Activated CD8-positive, alpha-beta T cell treated with anti-CD3 and anti-CD28 coated beads for 36 hours (primary cell): Measurements from ENCODE around the gene UGT2B11. TPM values are rescaled to one million over a fixed set of nuclear protein-coding genes. Genes with fewer than 3 reads are reported as not detected.
"Not testable (repeated sequence)": the region's sequence is repeated elsewhere in the genome, so short reads cannot be mapped to it uniquely, and the experiment has no call there.

Experiments
- ATAC-seq: fragments of 200-7000 bp; cut with Tn5 transposase; one replicate; pipeline ENCODE4 v1.10.0; 2021; ENCODE audit warnings: mild to moderate bottlenecking, moderate library complexity
- CTCF ChIA-PET: fragments of 350-600 bp; sonication (Branson Sonifier 250); formaldehyde crosslinking; loops from one replicate; lab custom pipeline; 2021; ENCODE audit warnings: antibody characterized with exemption; lab: Charles Lee
- POLR2A ChIA-PET: fragments of 350-600 bp; sonication (Branson Sonifier 250); formaldehyde crosslinking; loops from one replicate; lab custom pipeline; 2021; ENCODE audit warnings: antibody characterized with exemption; lab: Charles Lee
- DNase-seq: peaks from one replicate; pipeline ENCODE4 v3.0.0-alpha.2; 2020
- H3K27ac Mint-ChIP-seq: one replicate; pipeline ENCODE4 v1.8.0; 2021; ENCODE audit warnings: mild to moderate bottlenecking, mixed read lengths
- H3K27me3 Mint-ChIP-seq: one replicate; pipeline ENCODE4 v1.8.0; 2021; ENCODE audit warnings: mixed read lengths
- H3K36me3 Mint-ChIP-seq: one replicate; pipeline ENCODE4 v1.8.0; 2021; ENCODE audit warnings: low read depth, mixed read lengths
- H3K4me1 Mint-ChIP-seq: one replicate; pipeline ENCODE4 v1.8.0; 2021; ENCODE audit warnings: low read depth, mixed read lengths
- H3K4me3 Mint-ChIP-seq: one replicate; pipeline ENCODE4 v1.8.0; 2021; ENCODE audit warnings: mild to moderate bottlenecking, moderate library complexity, mixed read lengths
- H3K9me3 Mint-ChIP-seq: one replicate; pipeline ENCODE4 v1.8.0; 2021; ENCODE audit warnings: mixed read lengths
- intact Hi-C: fragments of 100-400 bp; cut with micrococcal nuclease; formaldehyde crosslinking; loops from one replicate; pipeline ENCODE4 v1.10.0; 2022
- total RNA-seq, 2 experiments: library from RNA; stranded (reverse); gene quantifications; one replicate each; pipeline ENCODE4 v1.2.3, GENCODE V29; 2021
- TF ChIP-seq, protein P1 (sequence below): fragments of 200-600 bp; IDR thresholded peaks from one replicate; pipeline ENCODE4 v1.8.0; 2022; ENCODE audit warnings: antibody characterized with exemption, mild to moderate bottlenecking

The UGT2B11 gene
- total RNA-seq, 2 experiments from 2014 or later, result not detected

DNA sequence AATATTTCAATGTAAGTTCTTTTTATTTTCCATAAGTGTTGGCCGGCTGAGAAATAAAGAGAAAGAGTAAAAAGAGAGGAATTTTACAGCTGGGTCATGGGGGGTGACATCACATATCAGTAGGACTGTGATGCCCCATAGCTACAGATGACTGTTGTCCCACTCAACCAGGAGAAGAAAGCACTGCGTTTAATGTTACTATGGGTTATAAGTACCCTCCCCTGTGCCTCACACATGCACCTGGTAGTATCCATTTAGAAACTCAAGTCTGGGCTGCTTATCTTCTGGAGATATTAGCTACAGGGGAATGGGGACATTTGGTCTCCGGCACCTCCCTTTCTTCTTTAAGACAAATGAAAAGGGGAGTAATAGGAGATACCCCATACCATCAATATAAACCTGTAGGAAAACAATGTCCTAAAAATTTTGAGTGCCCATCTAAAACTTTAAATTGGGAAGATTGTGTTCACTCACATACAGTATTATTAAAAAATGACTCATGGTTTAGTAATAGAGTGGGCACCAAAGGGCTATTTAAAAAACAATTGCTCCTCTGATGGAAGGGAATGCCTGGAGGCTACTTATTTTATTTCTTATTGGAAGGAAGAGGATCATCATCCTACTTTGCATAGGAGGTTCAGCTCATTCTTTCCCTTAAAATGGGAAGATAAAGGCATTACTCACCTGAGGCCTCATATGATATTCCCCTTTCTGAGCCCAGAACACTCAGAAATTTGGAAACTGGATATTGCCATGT is 18.2 kb downstream of the UGT2B11 start:
- no peak for ATAC-seq
- POLR2A ChIA-PET, result no interaction called here

DNA sequence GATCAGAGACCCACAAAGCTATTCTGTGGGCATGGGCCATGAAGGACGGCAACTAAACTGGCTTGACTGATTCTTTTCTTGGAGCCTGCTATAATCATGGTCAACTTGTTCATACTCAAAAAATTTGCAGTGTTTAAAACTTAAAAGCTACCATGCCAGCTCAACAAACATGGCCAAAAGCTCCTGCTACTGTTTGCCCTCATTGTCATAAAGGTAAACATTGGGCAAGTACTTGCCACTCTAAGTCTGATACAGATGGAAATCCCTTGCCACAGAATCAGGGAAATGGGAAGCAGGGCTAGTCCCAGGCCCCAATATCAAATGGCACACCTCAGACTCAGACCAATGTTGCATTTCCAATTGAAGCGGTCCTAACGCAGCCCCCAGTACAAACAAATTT is 20.4 kb downstream of the UGT2B11 start:
- intact Hi-C loops, result no loop called here
- no peaks in the 10 kb centered on the region for H3K27me3 Mint-ChIP-seq
- H3K4me1 Mint-ChIP-seq, result no peaks in the 10 kb centered on the region
- H3K27ac Mint-ChIP-seq, result no peak overlapping the region
- POLR2A ChIA-PET, result no interaction called here
- no peak overlapping the region for H3K4me3 Mint-ChIP-seq
- H3K9me3 Mint-ChIP-seq, result peaks cover 3% of the 10 kb centered on the region
- H3K36me3 Mint-ChIP-seq, result no peaks in the 10 kb centered on the region
- ATAC-seq, result no peak
- no peak for DNase-seq
- CTCF ChIA-PET, result no interaction called here
- TF ChIP-seq, protein P1, sequence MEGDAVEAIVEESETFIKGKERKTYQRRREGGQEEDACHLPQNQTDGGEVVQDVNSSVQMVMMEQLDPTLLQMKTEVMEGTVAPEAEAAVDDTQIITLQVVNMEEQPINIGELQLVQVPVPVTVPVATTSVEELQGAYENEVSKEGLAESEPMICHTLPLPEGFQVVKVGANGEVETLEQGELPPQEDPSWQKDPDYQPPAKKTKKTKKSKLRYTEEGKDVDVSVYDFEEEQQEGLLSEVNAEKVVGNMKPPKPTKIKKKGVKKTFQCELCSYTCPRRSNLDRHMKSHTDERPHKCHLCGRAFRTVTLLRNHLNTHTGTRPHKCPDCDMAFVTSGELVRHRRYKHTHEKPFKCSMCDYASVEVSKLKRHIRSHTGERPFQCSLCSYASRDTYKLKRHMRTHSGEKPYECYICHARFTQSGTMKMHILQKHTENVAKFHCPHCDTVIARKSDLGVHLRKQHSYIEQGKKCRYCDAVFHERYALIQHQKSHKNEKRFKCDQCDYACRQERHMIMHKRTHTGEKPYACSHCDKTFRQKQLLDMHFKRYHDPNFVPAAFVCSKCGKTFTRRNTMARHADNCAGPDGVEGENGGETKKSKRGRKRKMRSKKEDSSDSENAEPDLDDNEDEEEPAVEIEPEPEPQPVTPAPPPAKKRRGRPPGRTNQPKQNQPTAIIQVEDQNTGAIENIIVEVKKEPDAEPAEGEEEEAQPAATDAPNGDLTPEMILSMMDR, result no peak

More for the DNA sequence above, 18.2 kb downstream of the UGT2B11 start:
- Mint-ChIP-seq H3K4me3 (no peak overlapping the region), H3K4me1 (no peaks in the 10 kb centered on the region), H3K9me3 (peaks cover 3% of the 10 kb centered on the region), H3K36me3 (no peaks in the 10 kb centered on the region), H3K27ac (no peak overlapping the region), H3K27me3 (no peaks in the 10 kb centered on the region)
- CTCF ChIA-PET, result no interaction called here
- intact Hi-C loops, result no loop called here
- TF ChIP-seq, protein P1, result no peak
- no peak for DNase-seq

DNA sequence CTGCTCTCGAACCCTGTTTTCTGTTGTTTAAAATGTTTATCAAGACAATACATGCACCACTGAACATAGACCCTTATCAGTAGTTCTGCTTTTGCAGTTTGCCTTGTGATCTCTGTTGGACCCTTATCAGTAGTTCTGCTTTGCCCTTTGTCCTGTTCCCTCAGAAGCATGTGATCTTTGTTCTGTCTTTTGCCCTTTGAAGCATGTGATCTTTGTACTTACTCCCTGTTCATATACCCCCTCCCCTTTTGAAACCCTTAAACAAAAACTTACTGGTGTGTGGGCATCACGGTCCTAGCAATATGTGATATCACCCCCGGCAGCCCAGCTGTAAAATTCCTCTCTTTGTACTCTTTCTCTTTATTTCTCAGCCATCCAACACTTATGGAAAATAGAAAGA is 22.6 kb downstream of the UGT2B11 start:
- H3K9me3 Mint-ChIP-seq, ATAC-seq, H3K27ac Mint-ChIP-seq, H3K27me3 Mint-ChIP-seq, DNase-seq, POLR2A ChIA-PET, H3K4me1 Mint-ChIP-seq, CTCF ChIA-PET, intact Hi-C loops, H3K36me3 Mint-ChIP-seq, H3K4me3 Mint-ChIP-seq: not testable (repeated sequence)

DNA sequence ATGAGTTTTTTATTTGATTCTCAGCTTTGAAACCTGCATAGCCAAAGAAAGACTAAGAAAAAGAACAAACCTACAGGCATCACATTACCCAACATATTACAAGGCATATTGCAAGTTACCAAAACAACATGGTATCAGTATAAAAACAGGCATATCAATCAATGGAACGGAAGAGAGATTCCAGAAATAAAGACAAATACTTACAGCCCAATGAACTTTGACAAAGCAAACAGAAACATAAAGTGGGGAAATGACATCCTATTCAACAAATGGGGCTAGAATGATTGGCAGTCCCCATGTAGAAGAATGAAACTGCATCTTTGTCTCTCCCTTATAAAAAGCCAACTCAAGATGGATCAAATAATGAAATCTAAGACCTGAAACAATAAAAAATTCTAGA is 23.9 kb downstream of the UGT2B11 start:
- H3K36me3 Mint-ChIP-seq, H3K9me3 Mint-ChIP-seq, H3K4me1 Mint-ChIP-seq, H3K27me3 Mint-ChIP-seq, POLR2A ChIA-PET, H3K4me3 Mint-ChIP-seq, CTCF ChIA-PET, ATAC-seq, intact Hi-C loops, DNase-seq, H3K27ac Mint-ChIP-seq: not testable (repeated sequence)

DNA sequence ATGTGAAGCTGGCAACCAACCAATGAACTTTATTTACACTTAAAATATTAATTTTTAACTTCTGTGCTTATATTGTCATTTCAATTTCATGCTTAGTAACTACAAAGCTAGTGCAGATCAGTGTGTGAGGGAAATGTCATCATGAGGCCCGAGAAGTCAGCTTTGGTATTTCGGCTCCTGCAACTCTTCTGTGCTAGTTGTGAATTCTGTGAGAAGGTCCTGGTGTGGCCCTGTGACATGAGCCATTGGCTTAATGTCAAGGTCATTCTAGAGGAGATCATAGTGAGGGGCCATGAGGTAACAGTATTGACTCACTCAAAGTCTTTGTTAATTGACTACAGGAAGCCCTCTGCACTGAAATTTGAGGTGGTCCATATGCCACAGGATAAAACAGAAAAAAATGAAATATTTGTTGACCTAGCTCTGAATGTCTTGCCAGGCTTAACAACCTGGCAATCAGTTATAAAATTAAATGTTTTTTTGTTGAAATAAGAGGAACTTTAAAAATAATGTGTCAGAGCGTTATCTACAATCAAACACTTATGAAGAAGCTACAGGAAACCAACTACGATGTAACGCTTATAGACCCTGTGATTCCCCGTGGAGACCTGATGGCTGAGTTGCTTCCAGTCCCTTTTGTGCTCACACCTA is 32.9 kb downstream of the UGT2B11 start:
- H3K4me3 Mint-ChIP-seq, POLR2A ChIA-PET, ATAC-seq, H3K36me3 Mint-ChIP-seq, CTCF ChIA-PET, H3K27ac Mint-ChIP-seq, H3K27me3 Mint-ChIP-seq, H3K9me3 Mint-ChIP-seq, intact Hi-C loops, H3K4me1 Mint-ChIP-seq, DNase-seq: not testable (repeated sequence)

DNA sequence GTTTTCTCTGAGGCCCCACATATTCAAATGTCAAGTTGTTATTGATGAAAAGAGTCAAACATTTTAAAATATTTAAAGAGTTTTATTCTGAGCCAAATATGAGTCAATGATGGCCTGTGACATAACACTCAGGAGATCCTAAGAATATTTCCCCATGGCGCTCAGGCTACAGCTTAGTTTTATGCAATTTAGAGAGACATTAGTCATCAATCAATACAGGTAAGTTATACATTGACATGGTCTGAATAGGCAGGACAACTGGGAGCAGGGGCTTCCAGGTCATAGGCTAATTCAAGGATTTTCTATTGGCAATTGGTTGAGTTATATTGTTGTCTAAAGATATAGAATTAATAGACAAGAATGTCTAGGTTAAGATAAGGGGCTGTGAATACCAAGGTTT is 34.7 kb downstream of the UGT2B11 start:
- DNase-seq, H3K4me3 Mint-ChIP-seq, H3K36me3 Mint-ChIP-seq, H3K4me1 Mint-ChIP-seq, H3K27me3 Mint-ChIP-seq, intact Hi-C loops, ATAC-seq, H3K9me3 Mint-ChIP-seq, CTCF ChIA-PET, POLR2A ChIA-PET, H3K27ac Mint-ChIP-seq: not testable (repeated sequence)

DNA sequence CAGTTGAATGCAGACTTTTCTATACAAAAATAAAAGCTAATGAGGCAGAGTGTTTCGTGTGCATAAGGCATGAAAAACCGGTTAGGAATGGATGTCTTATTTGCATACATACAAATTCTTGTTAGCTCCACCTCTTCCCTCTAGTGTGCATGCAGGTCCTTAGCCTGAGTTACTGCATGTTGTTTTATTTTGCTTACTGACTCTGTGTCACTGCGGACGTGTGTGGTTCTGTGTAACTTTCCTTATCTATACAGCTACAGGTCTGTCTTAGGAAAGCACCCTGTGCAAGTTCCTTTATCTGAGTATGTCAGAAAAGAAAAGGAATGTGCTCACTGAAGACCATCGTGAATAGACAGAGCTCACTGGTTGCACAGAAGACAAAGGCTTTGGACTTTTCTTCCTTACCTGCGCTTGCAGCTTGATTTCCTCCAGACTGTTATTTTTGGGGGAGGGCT is 35.8 kb downstream of the UGT2B11 start:
- H3K27ac Mint-ChIP-seq, POLR2A ChIA-PET, ATAC-seq, CTCF ChIA-PET, H3K36me3 Mint-ChIP-seq, H3K4me3 Mint-ChIP-seq, DNase-seq, H3K27me3 Mint-ChIP-seq, H3K9me3 Mint-ChIP-seq, H3K4me1 Mint-ChIP-seq, intact Hi-C loops: not testable (repeated sequence)
